ENCODE measurements around the gene NAT9.

The NAT9 gene

DNA sequence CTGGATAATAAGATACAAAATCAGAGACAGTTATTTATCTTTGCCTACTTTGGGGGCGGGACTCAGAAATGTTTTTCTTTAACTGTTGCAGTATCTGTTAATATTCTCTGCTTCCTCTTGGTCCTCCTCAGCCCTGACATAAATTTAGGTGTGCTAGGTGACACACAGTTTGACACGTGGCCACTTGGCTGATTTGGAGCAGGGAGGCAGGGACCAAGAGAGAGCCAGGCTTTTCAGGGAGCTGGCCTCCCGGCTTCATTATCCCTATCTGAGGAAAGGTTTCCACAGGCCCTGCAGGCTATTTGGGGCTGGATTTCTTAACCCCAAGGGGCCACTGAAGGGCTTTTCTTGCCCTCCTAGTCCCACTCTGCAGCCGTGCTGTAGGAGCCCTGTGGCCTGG is 20.1 kb upstream of the NAT9 start:
- Histone ChIP-seq H3K27me3 (replicated peaks; ENCODE audit: control insufficient read depth, insufficient read depth, low read length, poor library complexity, severe bottlenecking) (no peaks in the 10 kb centered on the region), H3K4me1 (ENCODE audit: control insufficient read depth, insufficient read depth, low read length, poor library complexity, severe bottlenecking) (peaks cover 3% of the 10 kb centered on the region), H3K36me3 (ENCODE audit: control insufficient read depth, insufficient read depth, low read length) (peaks cover 80% of the 10 kb centered on the region), H3K4me3 (ENCODE audit: insufficient read depth, low read depth, low read length, poor library complexity, severe bottlenecking) (no peak overlapping the region), H3K9me3 (ENCODE audit: control insufficient read depth, low read length) (no peaks in the 10 kb centered on the region), H3K27ac (ENCODE audit: insufficient read depth, low read length, poor library complexity, severe bottlenecking) (no peak overlapping the region)
- no peak for DNase-seq

DNA sequence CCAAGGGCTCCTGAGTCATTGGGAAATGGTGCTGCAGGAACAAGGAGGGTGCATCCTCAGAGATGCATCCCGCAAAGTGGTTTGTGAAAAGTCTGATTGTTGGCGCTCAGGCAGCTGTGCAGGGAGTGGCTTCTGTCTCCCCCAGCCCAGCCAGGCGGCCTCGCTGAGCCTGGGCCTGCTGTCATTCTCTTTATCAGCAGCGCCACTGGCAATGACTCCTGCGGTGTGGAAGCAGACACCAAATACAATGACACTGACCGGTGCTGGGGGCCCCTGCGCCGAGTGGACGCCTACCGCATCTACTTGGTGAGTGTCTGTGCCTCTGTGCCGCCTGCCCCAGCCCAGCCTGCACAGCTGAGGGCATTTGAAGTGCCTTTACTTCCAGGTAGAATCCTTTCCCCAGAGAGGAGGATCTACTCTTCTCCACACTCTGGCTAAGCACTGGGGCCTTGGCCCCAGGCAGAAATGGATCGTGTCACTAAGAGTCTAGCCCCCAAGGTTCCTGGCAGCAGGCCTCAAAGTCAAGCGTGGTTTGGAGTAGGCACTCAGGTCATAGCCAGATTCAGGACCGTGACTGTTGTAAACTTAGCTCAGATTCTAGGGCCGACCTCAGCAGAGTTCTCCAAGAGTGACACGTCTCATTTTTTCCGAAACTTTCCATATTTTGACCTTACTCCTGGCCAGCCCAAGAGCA is 19.3 kb upstream of the NAT9 start:
- H3K36me3 ChIP-seq (ENCODE audit: control insufficient read depth, insufficient read depth, low read length) = peaks cover 72% of the 10 kb centered on the region
- no peak overlapping the region for H3K4me3 ChIP-seq (ENCODE audit: insufficient read depth, low read depth, low read length, poor library complexity, severe bottlenecking)
- H3K9me3 ChIP-seq (ENCODE audit: control insufficient read depth, low read length) = no peaks in the 10 kb centered on the region
- no peak overlapping the region for H3K27ac ChIP-seq (ENCODE audit: insufficient read depth, low read length, poor library complexity, severe bottlenecking)
- peaks cover 10% of the 10 kb centered on the region for H3K4me1 ChIP-seq (ENCODE audit: control insufficient read depth, insufficient read depth, low read length, poor library complexity, severe bottlenecking)
- DNase-seq = no peak
- no peaks in the 10 kb centered on the region for H3K27me3 ChIP-seq (replicated peaks; ENCODE audit: control insufficient read depth, insufficient read depth, low read length, poor library complexity, severe bottlenecking)

DNA sequence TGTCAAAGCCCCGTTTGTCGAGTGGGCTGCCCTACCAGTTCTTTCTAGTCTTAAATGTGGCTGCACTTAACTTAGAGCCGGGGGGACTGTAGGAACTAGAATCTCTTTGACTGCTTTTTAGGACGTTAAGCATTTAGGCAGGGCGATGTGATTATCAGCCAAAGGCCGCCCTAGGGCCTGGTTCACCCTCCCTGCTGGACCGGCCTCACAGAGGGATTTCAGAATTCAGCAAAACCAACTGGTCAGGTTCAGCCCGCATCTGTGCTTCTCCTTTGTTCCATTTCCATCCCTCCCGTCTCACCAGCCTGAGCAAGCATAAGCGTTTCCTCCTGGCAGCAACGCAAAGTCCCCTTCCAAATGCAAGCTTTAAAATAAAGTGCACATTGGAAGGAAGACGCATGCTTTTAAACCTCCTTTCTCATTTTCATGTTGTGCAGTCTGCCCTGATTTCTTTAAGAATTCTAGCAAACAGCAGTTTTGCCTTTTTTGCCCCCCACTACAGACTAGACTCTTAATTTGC is 16.5 kb upstream of the NAT9 start:
- Histone ChIP-seq H3K36me3 (ENCODE audit: control insufficient read depth, insufficient read depth, low read length) (peaks cover 51% of the 10 kb centered on the region), H3K27me3 (replicated peaks; ENCODE audit: control insufficient read depth, insufficient read depth, low read length, poor library complexity, severe bottlenecking) (no peaks in the 10 kb centered on the region), H3K9me3 (ENCODE audit: control insufficient read depth, low read length) (no peaks in the 10 kb centered on the region), H3K27ac (ENCODE audit: insufficient read depth, low read length, poor library complexity, severe bottlenecking) (no peak overlapping the region), H3K4me1 (ENCODE audit: control insufficient read depth, insufficient read depth, low read length, poor library complexity, severe bottlenecking) (peaks cover 11% of the 10 kb centered on the region), H3K4me3 (ENCODE audit: insufficient read depth, low read depth, low read length, poor library complexity, severe bottlenecking) (no peak overlapping the region)
- DNase-seq = no peak

DNA sequence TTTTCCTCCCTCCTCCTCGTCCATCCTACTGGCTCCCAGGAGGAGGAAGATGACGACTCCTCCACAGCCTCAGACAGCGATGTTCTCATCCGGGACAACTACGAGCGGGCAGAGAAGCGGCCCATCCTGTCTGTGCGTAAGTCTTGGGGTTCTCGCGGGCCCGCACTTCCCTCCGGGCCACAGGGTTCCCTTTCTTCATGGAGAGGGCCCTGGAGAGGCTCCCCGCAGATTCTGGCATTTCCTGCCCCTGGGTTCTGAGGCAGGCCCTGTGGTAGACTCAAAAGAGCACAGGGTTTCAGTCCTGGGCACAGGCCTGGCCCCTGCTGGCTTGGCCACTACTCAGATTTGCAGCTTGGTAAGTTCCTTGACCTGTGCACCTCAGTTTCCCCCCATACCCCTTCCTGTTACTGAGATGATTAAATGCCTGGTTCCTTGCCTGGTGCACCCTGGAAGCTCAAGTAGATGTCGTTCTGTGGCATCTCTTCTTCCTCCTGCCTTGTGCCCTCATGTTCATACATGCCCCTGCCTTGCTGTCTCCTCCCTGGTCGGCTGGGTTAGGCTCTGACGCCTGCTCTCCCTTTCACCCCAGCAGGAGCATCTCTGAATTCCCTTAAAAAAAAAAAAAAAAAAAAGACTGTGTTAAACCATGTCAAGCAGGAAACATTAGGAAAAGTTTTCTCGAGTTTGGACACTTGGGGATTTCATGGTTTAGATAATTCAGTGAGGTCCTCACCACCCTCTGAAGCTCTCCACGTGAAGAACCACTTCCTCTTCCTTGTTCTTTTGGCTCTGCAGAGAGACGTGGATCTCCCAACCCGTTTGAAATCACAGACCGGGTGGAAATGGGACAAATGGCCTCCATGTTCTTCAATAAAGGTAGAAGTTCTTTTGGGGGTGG is 14.3 kb upstream of the NAT9 start:
- no peaks in the 10 kb centered on the region for H3K27me3 ChIP-seq (replicated peaks; ENCODE audit: control insufficient read depth, insufficient read depth, low read length, poor library complexity, severe bottlenecking)
- H3K4me3 ChIP-seq (ENCODE audit: insufficient read depth, low read depth, low read length, poor library complexity, severe bottlenecking) = no peak overlapping the region
- H3K4me1 ChIP-seq (ENCODE audit: control insufficient read depth, insufficient read depth, low read length, poor library complexity, severe bottlenecking) = peaks cover 11% of the 10 kb centered on the region
- H3K9me3 ChIP-seq (ENCODE audit: control insufficient read depth, low read length) = no peaks in the 10 kb centered on the region
- H3K27ac ChIP-seq (ENCODE audit: insufficient read depth, low read length, poor library complexity, severe bottlenecking) = no peak overlapping the region
- H3K36me3 ChIP-seq (ENCODE audit: control insufficient read depth, insufficient read depth, low read length) = peaks cover 32% of the 10 kb centered on the region
- DNase-seq = no peak

DNA sequence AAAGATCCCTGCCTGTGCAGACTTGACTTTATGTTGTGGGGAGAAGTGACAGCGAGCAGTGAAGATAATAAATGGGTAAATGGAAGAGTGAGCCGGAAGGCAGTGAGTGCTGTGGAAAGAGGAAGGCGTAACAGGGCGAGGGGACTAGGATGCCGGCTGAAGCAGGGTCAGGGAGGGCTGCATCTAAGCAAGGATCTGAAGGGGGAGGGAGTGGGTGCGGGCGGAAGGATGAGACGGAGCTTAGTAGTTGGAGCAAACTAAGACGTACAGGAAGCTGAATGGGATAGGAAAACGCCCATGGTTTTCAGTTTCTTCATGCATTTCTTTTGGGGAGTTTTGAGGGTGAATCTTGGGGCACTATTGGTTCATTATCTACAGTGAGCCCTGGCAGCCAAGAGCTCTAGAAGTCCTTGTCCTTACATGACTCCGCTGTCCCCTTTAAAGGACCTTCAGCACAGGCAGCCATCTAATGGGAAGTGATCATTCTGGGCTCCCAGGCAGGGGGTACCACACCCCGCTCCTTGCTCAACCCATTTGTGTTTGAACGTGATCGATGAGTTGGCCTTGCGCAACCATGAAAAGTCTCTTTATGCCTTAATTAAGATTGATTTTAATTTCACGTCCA is 10.4 kb upstream of the NAT9 start:
- no peak overlapping the region for H3K27ac ChIP-seq (ENCODE audit: insufficient read depth, low read length, poor library complexity, severe bottlenecking)
- no peaks in the 10 kb centered on the region for H3K27me3 ChIP-seq (replicated peaks; ENCODE audit: control insufficient read depth, insufficient read depth, low read length, poor library complexity, severe bottlenecking)
- no peak overlapping the region for H3K4me3 ChIP-seq (ENCODE audit: insufficient read depth, low read depth, low read length, poor library complexity, severe bottlenecking)
- peaks cover 7% of the 10 kb centered on the region for H3K36me3 ChIP-seq (ENCODE audit: control insufficient read depth, insufficient read depth, low read length)
- no peaks in the 10 kb centered on the region for H3K9me3 ChIP-seq (ENCODE audit: control insufficient read depth, low read length)
- no peak for DNase-seq
- H3K4me1 ChIP-seq (ENCODE audit: control insufficient read depth, insufficient read depth, low read length, poor library complexity, severe bottlenecking) = peaks cover 14% of the 10 kb centered on the region

DNA sequence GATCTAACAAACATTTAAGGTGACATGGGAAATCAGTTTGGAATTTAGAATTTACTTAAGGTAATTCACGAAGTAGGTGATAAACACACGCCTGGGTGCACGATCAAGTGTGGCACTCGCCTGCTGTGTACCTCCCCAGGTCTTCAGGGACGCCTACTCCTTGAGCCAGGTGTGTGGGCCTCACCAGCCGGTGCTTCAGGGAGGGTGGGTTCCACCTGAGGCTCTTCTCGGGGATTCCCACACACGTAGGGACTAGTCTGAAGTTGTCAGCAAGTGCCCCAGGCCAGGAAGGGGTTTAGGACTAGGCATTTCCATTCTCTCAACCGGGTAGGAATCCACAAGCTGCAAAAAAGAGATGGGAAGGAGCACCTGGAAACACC is 9.8 kb upstream of the NAT9 start:
- no peak overlapping the region for H3K27ac ChIP-seq (ENCODE audit: insufficient read depth, low read length, poor library complexity, severe bottlenecking)
- no peaks in the 10 kb centered on the region for H3K27me3 ChIP-seq (replicated peaks; ENCODE audit: control insufficient read depth, insufficient read depth, low read length, poor library complexity, severe bottlenecking)
- H3K4me1 ChIP-seq (ENCODE audit: control insufficient read depth, insufficient read depth, low read length, poor library complexity, severe bottlenecking) = peaks cover 15% of the 10 kb centered on the region
- no peak overlapping the region for H3K4me3 ChIP-seq (ENCODE audit: insufficient read depth, low read depth, low read length, poor library complexity, severe bottlenecking)
- H3K9me3 ChIP-seq (ENCODE audit: control insufficient read depth, low read length) = no peaks in the 10 kb centered on the region
- peaks cover 7% of the 10 kb centered on the region for H3K36me3 ChIP-seq (ENCODE audit: control insufficient read depth, insufficient read depth, low read length)
- no peak for DNase-seq

DNA sequence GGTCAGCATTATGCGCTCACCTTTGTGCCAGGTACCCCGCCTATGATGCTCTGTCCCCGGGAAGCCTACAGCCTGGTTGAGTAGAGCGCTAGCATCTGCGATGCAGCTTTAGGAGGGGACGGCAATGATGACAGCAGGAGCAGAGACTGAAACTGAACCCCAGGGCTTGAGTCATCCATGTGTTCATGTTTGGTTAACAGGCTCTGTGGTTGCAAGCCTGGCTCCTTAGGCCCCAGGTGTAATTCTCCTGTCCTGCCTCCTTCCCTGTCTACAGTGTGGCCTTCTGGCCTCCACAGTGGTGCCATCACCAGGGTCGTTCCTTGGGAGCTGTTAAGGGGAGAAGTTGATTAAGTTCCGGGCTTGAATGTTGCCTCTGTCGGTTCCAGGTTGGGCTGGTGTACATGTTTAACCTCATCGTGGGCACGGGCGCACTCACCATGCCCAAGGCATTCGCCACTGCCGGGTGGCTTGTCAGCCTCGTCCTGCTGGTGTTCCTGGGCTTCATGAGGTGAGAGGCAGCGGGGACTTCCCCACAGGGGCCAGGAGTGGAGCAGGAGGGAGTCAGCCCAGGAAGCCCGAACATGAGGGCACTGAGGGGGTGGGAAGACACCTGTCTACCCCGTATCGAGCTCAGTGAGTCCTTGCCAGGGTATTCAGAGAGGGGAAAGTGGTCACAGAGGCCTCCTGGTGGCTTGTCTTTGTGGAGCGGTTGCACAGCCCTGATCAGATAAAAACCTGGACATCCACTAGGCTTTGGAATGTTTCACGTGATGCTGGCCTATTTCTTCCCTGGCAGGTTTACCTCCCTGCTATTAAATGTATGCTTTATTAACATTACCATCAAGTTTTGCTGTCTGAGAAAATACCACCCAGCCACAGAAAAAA is 9.2 kb upstream of the NAT9 start:
- no peak overlapping the region for H3K27ac ChIP-seq (ENCODE audit: insufficient read depth, low read length, poor library complexity, severe bottlenecking)
- no peak overlapping the region for H3K4me3 ChIP-seq (ENCODE audit: insufficient read depth, low read depth, low read length, poor library complexity, severe bottlenecking)
- peaks cover 15% of the 10 kb centered on the region for H3K4me1 ChIP-seq (ENCODE audit: control insufficient read depth, insufficient read depth, low read length, poor library complexity, severe bottlenecking)
- H3K9me3 ChIP-seq (ENCODE audit: control insufficient read depth, low read length) = no peaks in the 10 kb centered on the region
- no peaks in the 10 kb centered on the region for H3K27me3 ChIP-seq (replicated peaks; ENCODE audit: control insufficient read depth, insufficient read depth, low read length, poor library complexity, severe bottlenecking)
- H3K36me3 ChIP-seq (ENCODE audit: control insufficient read depth, insufficient read depth, low read length) = peaks cover 7% of the 10 kb centered on the region
- DNase-seq = no peak

DNA sequence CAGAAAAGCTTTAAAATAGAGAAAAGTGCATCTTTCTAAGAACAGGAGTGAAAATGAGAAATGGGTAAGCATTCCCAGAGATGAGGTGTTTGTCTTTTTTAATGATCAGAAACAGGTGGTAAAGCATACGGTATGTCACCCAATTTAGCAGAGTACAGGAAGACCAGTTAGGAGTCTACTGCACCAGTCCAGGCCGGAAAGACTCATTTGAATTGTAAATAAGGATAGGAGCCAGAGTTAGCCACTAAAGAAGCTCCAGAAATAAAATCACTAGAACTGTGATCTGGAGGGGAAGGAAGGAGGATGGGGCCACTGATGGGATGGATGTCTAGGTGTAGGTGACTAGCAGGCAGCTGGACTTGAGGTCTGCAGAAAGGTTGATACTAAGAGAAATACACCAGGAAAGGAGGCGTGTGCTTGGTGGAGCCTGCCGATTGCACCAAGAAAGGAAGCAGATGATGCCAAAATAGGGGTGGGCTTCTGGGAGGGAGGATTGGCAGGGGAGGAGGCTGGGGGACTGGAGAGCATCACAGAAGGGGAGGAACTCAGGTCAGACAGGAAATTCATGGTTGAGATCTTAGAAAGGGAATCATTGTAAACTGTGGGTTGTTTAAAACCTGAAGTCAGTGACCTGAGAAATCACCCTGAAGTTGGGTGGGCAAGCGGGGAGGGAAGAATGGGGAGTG is 8.1 kb upstream of the NAT9 start:
- DNase-seq = no peak
- no peak overlapping the region for H3K27ac ChIP-seq (ENCODE audit: insufficient read depth, low read length, poor library complexity, severe bottlenecking)
- no peak overlapping the region for H3K4me3 ChIP-seq (ENCODE audit: insufficient read depth, low read depth, low read length, poor library complexity, severe bottlenecking)
- no peaks in the 10 kb centered on the region for H3K27me3 ChIP-seq (replicated peaks; ENCODE audit: control insufficient read depth, insufficient read depth, low read length, poor library complexity, severe bottlenecking)
- peaks cover 26% of the 10 kb centered on the region for H3K4me1 ChIP-seq (ENCODE audit: control insufficient read depth, insufficient read depth, low read length, poor library complexity, severe bottlenecking)
- H3K9me3 ChIP-seq (ENCODE audit: control insufficient read depth, low read length) = no peaks in the 10 kb centered on the region
- peaks cover 7% of the 10 kb centered on the region for H3K36me3 ChIP-seq (ENCODE audit: control insufficient read depth, insufficient read depth, low read length)

DNA sequence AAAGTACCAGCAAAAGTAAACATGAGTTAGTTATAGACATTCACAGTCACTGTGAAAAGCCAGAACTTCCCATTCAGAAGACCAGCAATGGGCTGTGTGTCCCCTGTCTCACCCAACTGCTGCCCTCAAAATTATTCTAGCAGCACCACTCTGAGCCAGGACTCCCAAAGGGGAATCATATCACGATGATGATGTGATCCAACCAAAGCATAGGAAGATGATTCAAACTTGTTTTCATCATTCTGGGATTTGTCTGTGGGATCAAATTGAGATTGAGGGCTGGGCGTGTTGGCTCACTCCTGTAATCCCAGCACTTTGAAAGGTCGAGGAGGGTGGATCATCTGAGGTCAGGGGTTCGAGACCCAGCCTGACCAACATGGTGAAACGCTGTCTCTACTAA is 6.4 kb upstream of the NAT9 start:
- Histone ChIP-seq H3K4me1 (ENCODE audit: control insufficient read depth, insufficient read depth, low read length, poor library complexity, severe bottlenecking) (peaks cover 31% of the 10 kb centered on the region), H3K9me3 (ENCODE audit: control insufficient read depth, low read length) (no peaks in the 10 kb centered on the region), H3K4me3 (ENCODE audit: insufficient read depth, low read depth, low read length, poor library complexity, severe bottlenecking) (no peak overlapping the region), H3K27me3 (replicated peaks; ENCODE audit: control insufficient read depth, insufficient read depth, low read length, poor library complexity, severe bottlenecking) (no peaks in the 10 kb centered on the region), H3K36me3 (ENCODE audit: control insufficient read depth, insufficient read depth, low read length) (peaks cover 7% of the 10 kb centered on the region), H3K27ac (ENCODE audit: insufficient read depth, low read length, poor library complexity, severe bottlenecking) (no peak overlapping the region)
- DNase-seq = no peak
